Left cardiac atrium (tissue), 4 donors: Measurements from ENCODE around the gene CHPF. TPM values are rescaled to one million over a fixed set of nuclear protein-coding genes. Genes with fewer than 3 reads are reported as not detected.
A peak's percentile ranks its signal among the peaks of the same experiment; 100 is the strongest.

Source experiments
- ATAC-seq, 2 donors: fragments of 200-7000 bp; cut with Tn5 transposase; one replicate each; pipeline ENCODE4 v1.9.1; 2020; ENCODE audit warnings: mild to moderate bottlenecking in 2 of 2, moderate library complexity in 2 of 2
- DNase-seq: peaks from one replicate; pipeline ENCODE4 v3.0.0-alpha.2; 2020
- intact Hi-C, 2 donors: fragments of 100-400 bp; cut with DNase I; formaldehyde crosslinking; loops; one replicate each; pipeline versions ENCODE4 v1.14.1 to v1.15.1; 2022 to 2023
- total RNA-seq, 2 donors: library from RNA; stranded (reverse); fragmentation: NEBNext Ultra II Directional; extraction: Animal tissue kit (Norgen Biotek cat#: 25700); gene quantifications; one replicate each; pipeline ENCODE4 v1.2.1, GENCODE V29; 2021
- donor health status: DM: no; HTN: yes; CAD: no.
- donor health status: DM: no; HTN: yes; CAD: no; lungs with severe emphysema.
- donor health status: DM: yes; HTN: yes; CAD: no.
- donor health status: Dilated cardiomyopathy.

The CHPF gene
- total RNA-seq, 2 donors from 2014 or later, result 72.4 to 113 TPM

- no peak for ATAC-seq
- intact Hi-C loops, result no loop called here
- peak; percentile 18 for DNase-seq
These were observed 12.3 kb upstream of the CHPF start for GRCh38 chr2:219555956-219556355.

GRCh38 chr2:219554350-219554749 is 10.7 kb upstream of the CHPF start:
- intact Hi-C loops, result no loop called here
- ATAC-seq (no peak), DNase-seq (no peak)

- no peak for ATAC-seq
- intact Hi-C loops, result no loop called here
- no peak for DNase-seq
These were observed 9.9 kb upstream of the CHPF start for GRCh38 chr2:219553463-219553963.

- ATAC-seq (no peak), DNase-seq (no peak)
- intact Hi-C loops, result no loop called here
These were observed 9.5 kb upstream of the CHPF start for GRCh38 chr2:219553168-219553417.

GRCh38 chr2:219552382-219553167 is 9.0 kb upstream of the CHPF start:
- ATAC-seq (peak; percentile 92), DNase-seq (peak; percentile 92)
- intact Hi-C loops, result no loop called here

GRCh38 chr2:219551441-219552381 is 8.1 kb upstream of the CHPF start:
- DNase-seq (peak; percentile 57), ATAC-seq (peak; percentile 6 to 63)
- intact Hi-C loops, result no loop called here

GRCh38 chr2:219549619-219550018 is 6.0 kb upstream of the CHPF start:
- DNase-seq, result no peak
- intact Hi-C loops, result loop anchor here in 1 of 2 donors (10.0 kb wide), 1 partner anchor 135 kb away; no protein-coding TSS in a partner anchor
- no peak for ATAC-seq

- ATAC-seq (no peak), DNase-seq (no peak)
- intact Hi-C loops, result loop anchor here in 1 of 2 donors (10.0 kb wide), 1 partner anchor 136 kb away; no protein-coding TSS in a partner anchor
These were observed 5.4 kb upstream of the CHPF start for GRCh38 chr2:219548990-219549389.

GRCh38 chr2:219547621-219548020 is 4.0 kb upstream of the CHPF start:
- ATAC-seq (no peak), DNase-seq (no peak)
- intact Hi-C loops, result loop anchor here in 1 of 2 donors (10.0 kb wide), 1 partner anchor 137 kb away; no protein-coding TSS in a partner anchor

- DNase-seq, result no peak
- intact Hi-C loops, result loop anchor here in 1 of 2 donors (10.0 kb wide), 1 partner anchor 139 kb away; no protein-coding TSS in a partner anchor
These were observed 2.3 kb upstream of the CHPF start for GRCh38 chr2:219545943-219546352.

GRCh38 chr2:219545295-219545942 is 1.8 kb upstream of the CHPF start:
- ATAC-seq (no peak), DNase-seq (no peak)
- intact Hi-C loops, result loop anchor here in 1 of 2 donors (10.0 kb wide), 1 partner anchor 139 kb away; no protein-coding TSS in a partner anchor

More at GRCh38 chr2:219545943-219546352, 2.3 kb upstream of the CHPF start:
- no peak for ATAC-seq

- ATAC-seq, result no peak
- no peak for DNase-seq
- intact Hi-C loops, result loop anchor here (5.0 to 10.0 kb wide), 2 partner anchors 140 to 148 kb away; no protein-coding TSS in a partner anchor
These were observed 958 bp upstream of the CHPF start for GRCh38 chr2:219544567-219544966.

- DNase-seq (peak; percentile 44), ATAC-seq (peak; percentile 31 to 54)
- intact Hi-C loops, result loop anchor here (5.0 to 10.0 kb wide), 2 partner anchors 142 to 149 kb away; no protein-coding TSS in a partner anchor
These were observed 546 bp downstream of the CHPF start for GRCh38 chr2:219542931-219543595.

GRCh38 chr2:219541611-219542180 is 1.9 kb downstream of the CHPF start:
- DNase-seq, result peak; percentile 81
- intact Hi-C loops, result loop anchor here (2.0 to 10.0 kb wide), 3 partner anchors 101 to 151 kb away; no protein-coding TSS in a partner anchor
- peak in 1 of 2 donors; percentile 0 for ATAC-seq

- ATAC-seq (no peak), DNase-seq (no peak)
- intact Hi-C loops, result loop anchor here (2.0 to 10.0 kb wide), 3 partner anchors 102 to 151 kb away; no protein-coding TSS in a partner anchor
These were observed 2.7 kb downstream of the CHPF start for GRCh38 chr2:219540784-219541504.

GRCh38 chr2:219539926-219540678 is 3.5 kb downstream of the CHPF start:
- DNase-seq (no peak), ATAC-seq (no peak)
- intact Hi-C loops, result loop anchor here (2.0 to 10.0 kb wide), 3 partner anchors 103 to 152 kb away; no protein-coding TSS in a partner anchor
